NB4 (cell line): ENCODE results near the gene PDE6B.

Experiments used
- DNase-seq: peaks from one replicate; pipeline ENCODE4 v3.0.0; 2010; ENCODE audit warnings: low read depth
- H3K4me3 ChIP-seq: one replicate; pipeline ENCODE4 v1.5.1; 2011; ENCODE audit warnings: mild to moderate bottlenecking, low read depth, low read length, moderate library complexity
- CTCF ChIP-seq: IDR thresholded peaks from one replicate; pipeline ENCODE4 v1.5.1; 2012; ENCODE audit warnings: low read depth, low read length
- MAX ChIP-seq: IDR thresholded peaks from 2 replicates; pipeline ENCODE4 v1.6.1; 2011; ENCODE audit warnings: low read depth, low read length
- MYC ChIP-seq: IDR thresholded peaks from 2 replicates; pipeline ENCODE4 v1.6.1; 2011; ENCODE audit warnings: low read depth, low read length
- POLR2A ChIP-seq: IDR thresholded peaks from 2 replicates; pipeline ENCODE4 v1.6.1; 2011; ENCODE audit warnings: mild to moderate bottlenecking; ENCODE audit not compliant: insufficient read length; ENCODE audit errors: extremely low read depth

PDE6B gene

GRCh38 chr4:657834-658667, 32.7 kb downstream of the PDE6B start:
- TF ChIP-seq CTCF, result no peak
- TF ChIP-seq MAX, result no peak
- no peak for TF ChIP-seq MYC
- TF ChIP-seq POLR2A, result no peak
- no peak overlapping the region for H3K4me3 ChIP-seq
- no peak for DNase-seq

- TF ChIP-seq MYC, result no peak
- TF ChIP-seq CTCF, result no peak
- peak; percentile 39; the same call in 1 of the 2 replicates for TF ChIP-seq MAX
- no peak for TF ChIP-seq POLR2A
- no peak for DNase-seq
- no peak overlapping the region for H3K4me3 ChIP-seq
Observed at GRCh38 chr4:658681-659667, 33.6 kb downstream of the PDE6B start.

- no peak for TF ChIP-seq MAX
- TF ChIP-seq CTCF, result no peak
- TF ChIP-seq MYC, result no peak
- no peak for TF ChIP-seq POLR2A
- DNase-seq, result no peak
- H3K4me3 ChIP-seq, result no peak overlapping the region
Observed at GRCh38 chr4:659851-660250, 34.5 kb downstream of the PDE6B start.

- TF ChIP-seq MAX, result no peak
- TF ChIP-seq POLR2A, result no peak
- TF ChIP-seq MYC, result no peak
- TF ChIP-seq CTCF, result no peak
- no peak overlapping the region for H3K4me3 ChIP-seq
- DNase-seq, result no peak
Observed at GRCh38 chr4:660401-660800, 35.0 kb downstream of the PDE6B start.

- no peak for DNase-seq
- TF ChIP-seq MAX (no peak), CTCF (no peak), MYC (no peak), POLR2A (no peak)
- H3K4me3 ChIP-seq, result no peak overlapping the region
Observed at GRCh38 chr4:661231-661630, 35.9 kb downstream of the PDE6B start.
